IMR-90 (cell line): Measurements from ENCODE around the gene AAK1. TPM values are rescaled to one million over a fixed set of nuclear protein-coding genes. Genes with fewer than 3 reads are reported as not detected.

Experiments used
- ATAC-seq: fragments of 200-7000 bp; cut with Tn5 transposase; 2 replicates; pipeline ENCODE4 v1.9.1; 2020; ENCODE audit warnings: low read depth, mild to moderate bottlenecking, moderate library complexity
- BruUV-seq: library from RNA; stranded (reverse); fragments of 400-500 nt; replicated peaks from 2 replicates; lab custom pipeline; 2021; lab: Mats Ljungman, UMichigan
- CTCF ChIA-PET: fragments of 300-600 bp; formaldehyde crosslinking; extraction: SDS; loops from one replicate; lab custom pipeline; 2021; ENCODE audit warnings: antibody characterized with exemption; lab: Yijun Ruan, JAX
- POLR2A ChIA-PET: fragments of 300-600 bp; sonication (Branson Sonifier 250); formaldehyde crosslinking; loops from one replicate; lab custom pipeline; 2022; ENCODE audit warnings: antibody characterized with exemption; ENCODE audit not compliant: unreplicated experiment; lab: Charles Lee
- DNase-seq: peaks from one replicate; pipeline ENCODE4 v3.0.0; 2013
- H2AFZ ChIP-seq: replicated peaks from 2 replicates; pipeline ENCODE3; 2013; ENCODE audit warnings: low read length, mild to moderate bottlenecking; ENCODE audit not compliant: poor library complexity
- H2AK5ac ChIP-seq: 2 replicates; pipeline ENCODE4 v1.6.1; 2013; ENCODE audit warnings: low read depth, low read length, inconsistent platforms
- H2AK9ac ChIP-seq: replicated peaks from 2 replicates; pipeline ENCODE3; 2013; ENCODE audit warnings: mild to moderate bottlenecking, low read depth, low read length, moderate library complexity; ENCODE audit not compliant: poor library complexity
- H2BK120ac ChIP-seq: 2 replicates; pipeline ENCODE4 v1.6.1; 2013; ENCODE audit warnings: low read depth, low read length, inconsistent platforms
- H2BK15ac ChIP-seq: 3 replicates; pipeline ENCODE4 v1.6.1; 2013; ENCODE audit warnings: low read depth, low read length, inconsistent platforms
- H2BK20ac ChIP-seq: 2 replicates; pipeline ENCODE4 v1.6.1; 2013; ENCODE audit warnings: low read depth, mild to moderate bottlenecking, inconsistent platforms, low read length, moderate library complexity
- H2BK5ac ChIP-seq: 2 replicates; pipeline ENCODE4 v1.6.1; 2013; ENCODE audit warnings: mild to moderate bottlenecking, low read depth, low read length, inconsistent platforms; ENCODE audit not compliant: poor library complexity, severe bottlenecking
- H3K14ac ChIP-seq: replicated peaks from 2 replicates; pipeline ENCODE4 v1.6.1; 2013; ENCODE audit warnings: low read depth, low read length, inconsistent platforms
- H3K18ac ChIP-seq: 2 replicates; pipeline ENCODE4 v1.6.1; 2013; ENCODE audit warnings: low read depth, low read length, control low read depth
- H3K23ac ChIP-seq: 2 replicates; pipeline ENCODE4 v1.6.1; 2013; ENCODE audit warnings: low read depth, low read length, inconsistent platforms
- H3K27ac ChIP-seq: 2 replicates; pipeline ENCODE4 v1.5.1; 2013; ENCODE audit warnings: mild to moderate bottlenecking, control low read depth, low read length; ENCODE audit not compliant: insufficient read depth
- H3K27me3 ChIP-seq: 2 replicates; pipeline ENCODE4 v1.6.1; 2013; ENCODE audit warnings: low read length; ENCODE audit not compliant: control insufficient read depth, insufficient read depth
- H3K36me3 ChIP-seq: 2 replicates; pipeline ENCODE4 v1.6.1; 2013; ENCODE audit warnings: low read length, mixed read lengths; ENCODE audit not compliant: control insufficient read depth, insufficient read depth
- H3K4ac ChIP-seq: 2 replicates; pipeline ENCODE4 v1.6.1; 2013; ENCODE audit warnings: low read depth, low read length, inconsistent platforms
- H3K4me1 ChIP-seq: 2 replicates; pipeline ENCODE4 v1.6.1; 2013; ENCODE audit warnings: low read length, mixed read lengths; ENCODE audit not compliant: control insufficient read depth, insufficient read depth
- H3K4me2 ChIP-seq: 2 replicates; pipeline ENCODE4 v1.6.1; 2013; ENCODE audit warnings: low read depth, mild to moderate bottlenecking, control low read depth, low read length, moderate library complexity
- H3K4me3 ChIP-seq: 2 replicates; pipeline ENCODE4 v1.5.1; 2013; ENCODE audit warnings: low read depth, mild to moderate bottlenecking, control low read depth, low read length, moderate library complexity; ENCODE audit not compliant: insufficient read depth
- H3K56ac ChIP-seq: 2 replicates; pipeline ENCODE4 v1.6.1; 2013; ENCODE audit warnings: low read length, inconsistent platforms; ENCODE audit not compliant: insufficient read depth; ENCODE audit errors: extremely low read depth
- H3K79me1 ChIP-seq, 2 experiments: 2 replicates each; pipeline ENCODE4 v1.6.1; 2013; ENCODE audit warnings: low read length in 2 of 2, inconsistent platforms in 1 of 2, low read depth in 1 of 2
- H3K9ac ChIP-seq: 2 replicates; pipeline ENCODE4 v1.6.1; 2013; ENCODE audit warnings: low read depth, low read length, control low read depth
- H3K9me1 ChIP-seq: 2 replicates; pipeline ENCODE4 v1.6.1; 2013; ENCODE audit warnings: low read length, inconsistent platforms; ENCODE audit not compliant: insufficient read depth
- H3K9me3 ChIP-seq: 2 replicates; pipeline ENCODE4 v1.6.1; 2013; ENCODE audit warnings: low read length; ENCODE audit not compliant: control insufficient read depth, insufficient read depth
- H4K20me1 ChIP-seq: 2 replicates; pipeline ENCODE4 v1.6.1; 2013; ENCODE audit warnings: low read length, inconsistent platforms; ENCODE audit not compliant: insufficient read depth
- H4K5ac ChIP-seq: 2 replicates; pipeline ENCODE4 v1.6.1; 2013; ENCODE audit warnings: mild to moderate bottlenecking, low read depth, low read length, control low read depth
- H4K8ac ChIP-seq, 2 experiments: 2 replicates each; pipeline ENCODE4 v1.6.1; 2013; ENCODE audit warnings: low read depth in 2 of 2, low read length in 2 of 2, control low read depth in 1 of 2, inconsistent platforms in 1 of 2
- H4K91ac ChIP-seq: 2 replicates; pipeline ENCODE4 v1.6.1; 2013; ENCODE audit warnings: low read depth, low read length, inconsistent platforms; ENCODE audit not compliant: insufficient read depth
- BHLHE40 ChIP-seq: fragments of 150-350 bp; IDR thresholded peaks from 2 replicates; pipeline ENCODE4 v1.6.1; 2016; ENCODE audit warnings: mild to moderate bottlenecking, low read depth, low read length
- CEBPB ChIP-seq: IDR thresholded peaks from 2 replicates; pipeline ENCODE4 v1.6.1; 2012; ENCODE audit warnings: low read depth, low read length, improper control_type of control experiment
- CHD1 ChIP-seq: IDR thresholded peaks from 2 replicates; pipeline ENCODE4 v1.6.1; 2012; ENCODE audit warnings: low read depth, low read length, improper control_type of control experiment
- FOS ChIP-seq: fragments of 150-350 bp; IDR thresholded peaks from 2 replicates; pipeline ENCODE4 v1.6.1; 2016; ENCODE audit warnings: low read depth, low read length
- MAFK ChIP-seq: IDR thresholded peaks from 2 replicates; pipeline ENCODE4 v1.6.1; 2012; ENCODE audit warnings: low read depth, low read length, improper control_type of control experiment
- MAZ ChIP-seq: IDR thresholded peaks from 2 replicates; pipeline ENCODE4 v1.6.1; 2012; ENCODE audit warnings: low read depth, mild to moderate bottlenecking, low read length, improper control_type of control experiment, moderate library complexity, borderline replicate concordance
- MXI1 ChIP-seq: IDR thresholded peaks from 2 replicates; pipeline ENCODE4 v1.6.1; 2012; ENCODE audit warnings: low read depth, mild to moderate bottlenecking, low read length, moderate library complexity, borderline replicate concordance
- NFE2L2 ChIP-seq: fragments of 150-350 bp; IDR thresholded peaks from 2 replicates; pipeline ENCODE4 v1.6.1; 2016; ENCODE audit warnings: low read depth, mild to moderate bottlenecking, low read length
- POLR2A ChIP-seq: IDR thresholded peaks from 2 replicates; pipeline ENCODE4 v1.6.1; 2012; ENCODE audit warnings: mild to moderate bottlenecking, low read depth, low read length
- RAD21 ChIP-seq: IDR thresholded peaks from 2 replicates; pipeline ENCODE4 v1.6.1; 2012; ENCODE audit warnings: low read length, improper control_type of control experiment
- RCOR1 ChIP-seq: IDR thresholded peaks from 2 replicates; pipeline ENCODE4 v1.6.1; 2012; ENCODE audit warnings: mild to moderate bottlenecking, low read length, improper control_type of control experiment; ENCODE audit not compliant: insufficient replicate concordance
- RFX5 ChIP-seq: IDR thresholded peaks from 2 replicates; pipeline ENCODE4 v1.8.0; 2012; ENCODE audit warnings: low read depth, mild to moderate bottlenecking, low read length, moderate library complexity
- SMC3 ChIP-seq: fragments of 150-350 bp; IDR thresholded peaks from 2 replicates; pipeline ENCODE4 v1.6.1; 2016; ENCODE audit warnings: low read depth, mild to moderate bottlenecking, antibody characterized with exemption, low read length, moderate library complexity
- WGBS, 2 experiments: methylation state at CpG; one replicate each; pipeline versions ENCODE4 v1.1.5 to v1.1.7; 2013; ENCODE audit warnings: missing lambda C conversion rate in 2 of 2; ENCODE audit not compliant: insufficient read length in 1 of 2; ENCODE audit errors: extremely low coverage in 2 of 2; 5-methylcytosine and 5-hydroxymethylcytosine counted together
- dilution Hi-C: fragments of 300-500 bp; cut with HindIII; formaldehyde crosslinking; loops from one replicate; pipeline ENCODE4 v1.14.3; 2018; ENCODE audit warnings: low sequenced_read_pairs; ENCODE audit not compliant: unreplicated experiment
- in situ Hi-C: fragments of 300-500 bp; cut with MboI; formaldehyde crosslinking; loops from 3 replicates; pipeline ENCODE4 v1.14.3; 2019; ENCODE audit warnings: low sequenced_read_pairs, inconsistent platforms, mixed read lengths
- intact Hi-C: fragments of 100-400 bp; cut with micrococcal nuclease; formaldehyde crosslinking; loops from 2 replicates; pipeline ENCODE4 v1.10.0; 2022
- polyA plus RNA-seq, 3 experiments: library from polyadenylated mRNA; depleted of rRNA; stranded (reverse); fragments of >200 nt; gene quantifications; 2 replicates each; pipeline ENCODE4 v1.2.3, GENCODE V29; 2012; ENCODE audit warnings: low replicate concordance in 1 of 3
- total RNA-seq: library from RNA; depleted of rRNA; stranded (reverse); fragments of >200 nt; gene quantifications from 2 replicates; pipeline ENCODE4 v1.2.3, GENCODE V29; 2012
- TF ChIP-seq, protein P1 (sequence below): conservative IDR thresholded peaks from 2 replicates; pipeline ENCODE4 v1.5.1; 2012; ENCODE audit warnings: mild to moderate bottlenecking, low read depth, low read length, improper control_type of control experiment
- TF ChIP-seq, protein P2 (sequence below): fragments of 150-350 bp; IDR thresholded peaks from 2 replicates; pipeline ENCODE4 v1.6.1; 2016; ENCODE audit warnings: low read depth, mild to moderate bottlenecking, low read length, moderate library complexity, borderline replicate concordance
- TF ChIP-seq, protein P3 (sequence below): fragments of 150-350 bp; IDR thresholded peaks from 2 replicates; pipeline ENCODE4 v1.6.1; 2017; ENCODE audit warnings: mild to moderate bottlenecking, antibody characterized with exemption, low read length, low read depth

The AAK1 gene
- total and polyA plus RNA-seq, 2 of the 4 experiments (the other 2 are of a cell fraction) = 21.9 to 26.5 TPM

DNA sequence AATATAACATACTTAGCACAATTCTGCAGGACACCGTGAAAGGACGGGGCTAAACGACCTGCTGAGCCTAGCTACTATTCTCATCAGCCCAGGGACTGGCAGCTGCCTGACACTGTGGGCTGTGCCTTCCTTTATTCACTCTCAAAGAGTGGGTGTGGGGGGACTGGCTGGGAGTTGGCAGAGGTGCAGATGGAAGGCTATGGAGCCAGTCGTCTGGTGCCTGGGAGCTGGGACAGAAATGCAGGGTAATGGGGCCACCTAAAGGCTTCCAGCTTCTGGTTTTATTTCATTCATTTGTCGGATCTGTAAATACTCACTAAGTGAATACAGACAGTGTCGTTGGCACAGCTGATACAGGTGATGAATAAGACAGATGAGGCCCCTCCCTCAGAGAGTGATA, 150.3 kb downstream of the AAK1 start:
- WGBS, 2 experiments = no CpG with 5 or more reads among the region's 6 CpGs
- Histone ChIP-seq H4K91ac (no peak overlapping the region), H3K9ac (no peak overlapping the region), H3K4me1 (peaks cover 2% of the 10 kb centered on the region; the same call in 1 of the 2 replicates), H4K5ac (no peak overlapping the region), H4K20me1 (no peaks in the 10 kb centered on the region), H2AK9ac (no peak overlapping the region), H2AFZ (no peak overlapping the region), H3K27ac (no peak overlapping the region), H3K9me1 (peaks cover 3% of the 10 kb centered on the region; the same call in 1 of the 2 replicates), H3K14ac (no peak overlapping the region), H2BK120ac (no peak overlapping the region), H3K23ac (no peak overlapping the region), H3K79me1 (peaks cover 0 to 7% of the 10 kb centered on the region in 2 experiments; a peak in 2 of 4 replicates), H3K9me3 (no peaks in the 10 kb centered on the region), H2AK5ac (no peak overlapping the region), H3K18ac (no peak overlapping the region), H3K4me2 (no peak overlapping the region), H3K4ac (no peak overlapping the region), H2BK5ac (no peak overlapping the region), H2BK15ac (no peak overlapping the region), H3K56ac (no peak overlapping the region), H2BK20ac (no peak overlapping the region), H4K8ac (no peak overlapping the region), H3K27me3 (no peaks in the 10 kb centered on the region), H3K36me3 (peaks cover 21% of the 10 kb centered on the region), H3K4me3 (no peak overlapping the region)
- DNase-seq = no peak
- TF ChIP-seq SMC3 = no peak
- TF ChIP-seq MAFK = no peak
- TF ChIP-seq, protein P1, sequence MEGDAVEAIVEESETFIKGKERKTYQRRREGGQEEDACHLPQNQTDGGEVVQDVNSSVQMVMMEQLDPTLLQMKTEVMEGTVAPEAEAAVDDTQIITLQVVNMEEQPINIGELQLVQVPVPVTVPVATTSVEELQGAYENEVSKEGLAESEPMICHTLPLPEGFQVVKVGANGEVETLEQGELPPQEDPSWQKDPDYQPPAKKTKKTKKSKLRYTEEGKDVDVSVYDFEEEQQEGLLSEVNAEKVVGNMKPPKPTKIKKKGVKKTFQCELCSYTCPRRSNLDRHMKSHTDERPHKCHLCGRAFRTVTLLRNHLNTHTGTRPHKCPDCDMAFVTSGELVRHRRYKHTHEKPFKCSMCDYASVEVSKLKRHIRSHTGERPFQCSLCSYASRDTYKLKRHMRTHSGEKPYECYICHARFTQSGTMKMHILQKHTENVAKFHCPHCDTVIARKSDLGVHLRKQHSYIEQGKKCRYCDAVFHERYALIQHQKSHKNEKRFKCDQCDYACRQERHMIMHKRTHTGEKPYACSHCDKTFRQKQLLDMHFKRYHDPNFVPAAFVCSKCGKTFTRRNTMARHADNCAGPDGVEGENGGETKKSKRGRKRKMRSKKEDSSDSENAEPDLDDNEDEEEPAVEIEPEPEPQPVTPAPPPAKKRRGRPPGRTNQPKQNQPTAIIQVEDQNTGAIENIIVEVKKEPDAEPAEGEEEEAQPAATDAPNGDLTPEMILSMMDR = no peak
- TF ChIP-seq RFX5 = no peak
- TF ChIP-seq FOS = no peak
- TF ChIP-seq NFE2L2 = no peak
- TF ChIP-seq MAZ = no peak
- no peak for TF ChIP-seq RAD21
- TF ChIP-seq MXI1 = no peak
- TF ChIP-seq, protein P2, sequence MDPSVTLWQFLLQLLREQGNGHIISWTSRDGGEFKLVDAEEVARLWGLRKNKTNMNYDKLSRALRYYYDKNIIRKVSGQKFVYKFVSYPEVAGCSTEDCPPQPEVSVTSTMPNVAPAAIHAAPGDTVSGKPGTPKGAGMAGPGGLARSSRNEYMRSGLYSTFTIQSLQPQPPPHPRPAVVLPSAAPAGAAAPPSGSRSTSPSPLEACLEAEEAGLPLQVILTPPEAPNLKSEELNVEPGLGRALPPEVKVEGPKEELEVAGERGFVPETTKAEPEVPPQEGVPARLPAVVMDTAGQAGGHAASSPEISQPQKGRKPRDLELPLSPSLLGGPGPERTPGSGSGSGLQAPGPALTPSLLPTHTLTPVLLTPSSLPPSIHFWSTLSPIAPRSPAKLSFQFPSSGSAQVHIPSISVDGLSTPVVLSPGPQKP = no peak
- TF ChIP-seq RCOR1 = no peak
- TF ChIP-seq CEBPB = no peak
- TF ChIP-seq POLR2A = no peak
- TF ChIP-seq CHD1 = no peak
- TF ChIP-seq, protein P3, sequence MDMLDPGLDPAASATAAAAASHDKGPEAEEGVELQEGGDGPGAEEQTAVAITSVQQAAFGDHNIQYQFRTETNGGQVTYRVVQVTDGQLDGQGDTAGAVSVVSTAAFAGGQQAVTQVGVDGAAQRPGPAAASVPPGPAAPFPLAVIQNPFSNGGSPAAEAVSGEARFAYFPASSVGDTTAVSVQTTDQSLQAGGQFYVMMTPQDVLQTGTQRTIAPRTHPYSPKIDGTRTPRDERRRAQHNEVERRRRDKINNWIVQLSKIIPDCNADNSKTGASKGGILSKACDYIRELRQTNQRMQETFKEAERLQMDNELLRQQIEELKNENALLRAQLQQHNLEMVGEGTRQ = no peak
- no peak for TF ChIP-seq BHLHE40
- CTCF ChIA-PET = interaction anchor here (0.6 kb wide), 1 partner anchor 22 kb away, joined by 3 read pairs; no protein-coding TSS in a partner anchor
- no TSS peak for BruUV-seq
- in situ Hi-C loops (no loop called here), intact Hi-C loops (no loop called here), dilution Hi-C loops (no loop called here)
- no peak for ATAC-seq
- POLR2A ChIA-PET = no interaction called here
